Liver (tissue), 9 donors: ENCODE data around the gene MVB12A. TPM values are rescaled to one million over a fixed set of nuclear protein-coding genes. Genes with fewer than 3 reads are reported as not detected.
A peak's percentile ranks its signal among the peaks of the same experiment; 100 is the strongest.

Source experiments
- DNase-seq: peaks from one replicate; pipeline ENCODE4 v3.0.0-alpha.2; 2017; ENCODE audit warnings: low spot score
- H3K27ac ChIP-seq, 2 donors: one replicate each; pipeline ENCODE4 v1.7.0; 2013; ENCODE audit warnings: inconsistent platforms in 2 of 2, low read length in 2 of 2, control low read depth in 1 of 2, low read depth in 1 of 2, mild to moderate bottlenecking in 1 of 2
- H3K27me3 ChIP-seq, 4 donors: one replicate each; pipeline versions ENCODE4 v1.6.1 to v1.7.0; 2013; ENCODE audit warnings: low read length in 3 of 4, inconsistent platforms in 1 of 4, mild to moderate bottlenecking in 1 of 4, moderate library complexity in 1 of 4; ENCODE audit not compliant: control insufficient read depth in 4 of 4, insufficient read depth in 4 of 4
- H3K36me3 ChIP-seq, 4 donors: one replicate each; pipeline versions ENCODE4 v1.6.1 to v1.7.0; 2013; ENCODE audit warnings: low read length in 3 of 4, mild to moderate bottlenecking in 3 of 4, low read depth in 1 of 4, moderate library complexity in 1 of 4; ENCODE audit not compliant: control insufficient read depth in 4 of 4, insufficient read depth in 3 of 4
- H3K4me1 ChIP-seq, 4 donors: one replicate each; pipeline versions ENCODE4 v1.6.1 to v1.7.0; 2013; ENCODE audit warnings: low read length in 3 of 4, mild to moderate bottlenecking in 3 of 4, moderate library complexity in 1 of 4; ENCODE audit not compliant: control insufficient read depth in 4 of 4, insufficient read depth in 4 of 4
- H3K4me3 ChIP-seq, 3 donors: one replicate each; pipeline versions ENCODE4 v1.6.1 to v1.7.0; 2013; ENCODE audit warnings: low read length in 3 of 3, control low read depth in 1 of 3, low read depth in 1 of 3, mild to moderate bottlenecking in 1 of 3
- H3K9ac ChIP-seq, 2 donors: one replicate each; pipeline ENCODE4 v1.7.0; 2013; ENCODE audit warnings: low read length in 2 of 2, mild to moderate bottlenecking in 2 of 2, moderate library complexity in 2 of 2, control low read depth in 1 of 2, low read depth in 1 of 2
- H3K9me3 ChIP-seq, 4 donors: one replicate each; pipeline versions ENCODE4 v1.6.1 to v1.7.0; 2013; ENCODE audit warnings: low read length in 3 of 4; ENCODE audit not compliant: control insufficient read depth in 4 of 4
- ATF3 ChIP-seq: IDR thresholded peaks from 2 replicates; pipeline ENCODE4 v1.6.1; 2016; ENCODE audit warnings: antibody characterized with exemption
- EGR1 ChIP-seq, 2 donors: IDR thresholded peaks; 2 replicates each; pipeline ENCODE4 v1.6.1; 2016 to 2018; ENCODE audit warnings: antibody characterized with exemption in 2 of 2, low read depth in 2 of 2
- FOXA1 ChIP-seq: IDR thresholded peaks from 2 replicates; pipeline ENCODE4 v1.6.1; 2016; ENCODE audit warnings: antibody characterized with exemption
- FOXA2 ChIP-seq: IDR thresholded peaks from 2 replicates; pipeline ENCODE4 v1.6.1; 2016; ENCODE audit warnings: antibody characterized with exemption
- HNF4A ChIP-seq, 2 donors: conservative IDR thresholded peaks; 2 replicates each; pipeline ENCODE4 v1.6.1; 2016; ENCODE audit warnings: antibody characterized with exemption in 2 of 2, mild to moderate bottlenecking in 2 of 2
- JUND ChIP-seq, 2 donors: IDR thresholded peaks; 2 replicates each; pipeline ENCODE4 v1.6.1; 2016; ENCODE audit warnings: antibody characterized with exemption in 2 of 2
- NR2F2 ChIP-seq: IDR thresholded peaks from 2 replicates; pipeline ENCODE4 v1.6.1; 2016; ENCODE audit warnings: antibody characterized with exemption
- RAD21 ChIP-seq, 2 donors: IDR thresholded peaks; 2 replicates each; pipeline ENCODE4 v1.6.1; 2016; ENCODE audit warnings: antibody characterized with exemption in 2 of 2, mild to moderate bottlenecking in 2 of 2
- SP1 ChIP-seq: IDR thresholded peaks from 2 replicates; pipeline ENCODE4 v1.6.1; 2018; ENCODE audit warnings: antibody characterized with exemption, mild to moderate bottlenecking
- TAF1 ChIP-seq: conservative IDR thresholded peaks from 2 replicates; pipeline ENCODE4 v1.6.1; 2016; ENCODE audit warnings: antibody characterized with exemption, mild to moderate bottlenecking
- YY1 ChIP-seq: IDR thresholded peaks from 2 replicates; pipeline ENCODE4 v1.6.1; 2016; ENCODE audit warnings: antibody characterized with exemption, mild to moderate bottlenecking
- WGBS: extraction: QIAGEN DNeasy Blood & Tissue Kit; methylation state at CpG from one replicate; pipeline ENCODE4 v1.1.7; 2013; 5-methylcytosine and 5-hydroxymethylcytosine counted together
- polyA plus RNA-seq, 2 donors: library from polyadenylated mRNA; stranded (reverse) in 1 of 2; unstranded in 1 of 2; fragments of 200-250 nt in 1 of 2; fragments of >200 nt in 1 of 2; fragmentation: Nextera tagmentation in 1 of 2; extraction: Ambion mirVana in 1 of 2; gene quantifications; one replicate each; pipeline versions ENCODE4 v1.2.1 to v1.2.3, GENCODE V29; 2013 to 2015
- total RNA-seq, 2 donors: library from RNA; depleted of rRNA; stranded (reverse); fragments of >200 nt; gene quantifications; one replicate each; pipeline ENCODE4 v1.2.3, GENCODE V29; 2014
- TF ChIP-seq, protein P1 (sequence below): IDR thresholded peaks from 2 replicates; pipeline ENCODE4 v1.6.1; 2016; ENCODE audit warnings: antibody characterized with exemption
- TF ChIP-seq, protein P2 (sequence below): fragments of 150-350 bp; IDR thresholded peaks from 2 replicates; pipeline ENCODE4 v1.5.1; 2017; ENCODE audit warnings: improper control_type of control experiment, low read depth, low read length; ENCODE audit not compliant: missing input control
- donor health status: healthy.
- donor health status: healthy.
- donor health status: healthy.
- donor health status: healthy.
- donor health status: healthy.

The MVB12A gene
- total and polyA plus RNA-seq, 4 donors = 9.8 to 22.8 (median 15.8) TPM

DNA sequence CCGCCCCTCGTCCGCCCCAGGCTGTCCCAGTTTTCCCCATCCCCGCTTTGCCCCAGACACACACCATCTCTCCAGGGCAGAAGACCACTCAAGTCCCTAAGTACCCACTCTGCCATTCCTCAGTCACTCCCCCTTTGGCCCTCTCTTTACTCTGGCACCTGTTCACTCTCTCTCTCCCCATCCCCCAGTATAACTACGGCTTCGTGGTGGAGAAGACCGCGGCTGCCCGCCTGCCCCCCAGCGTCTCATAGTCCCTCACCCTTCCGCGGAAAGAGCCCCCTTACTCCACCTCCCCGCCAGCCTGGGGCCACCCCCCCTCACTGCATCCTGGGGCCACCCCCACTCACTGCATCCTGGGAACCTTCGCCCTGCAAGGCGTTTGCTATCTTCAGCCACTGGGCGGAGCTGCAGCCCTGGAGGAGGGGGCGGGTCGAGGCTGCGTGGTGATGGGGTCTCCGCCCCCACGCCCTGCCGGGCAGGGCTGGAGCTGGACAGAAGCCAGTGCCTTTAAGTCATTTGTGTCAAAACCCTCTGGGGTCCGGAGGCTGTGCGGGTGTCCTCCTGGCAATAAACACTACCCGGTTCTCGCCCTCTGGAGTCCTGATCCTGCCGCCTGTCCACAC lies 5.0 kb downstream of the MVB12A start:
- no peak for DNase-seq
- WGBS = 54% methylated on average over 27 of the region's 27 CpGs
- Histone ChIP-seq H3K9ac (no peak overlapping the region), H3K27me3 (no peaks in the 10 kb centered on the region), H3K4me3 (no peak overlapping the region), H3K27ac (no peak overlapping the region), H3K36me3 (peaks cover 0 to 2% (median 0%) of the 10 kb centered on the region in 4 donors), H3K9me3 (no peaks in the 10 kb centered on the region), H3K4me1 (peaks cover 0 to 6% (median 2%) of the 10 kb centered on the region in 4 donors)
- TF ChIP-seq HNF4A (conservative IDR thresholded peaks at IDR 0.05) = no peak
- TF ChIP-seq FOXA1 = no peak

DNA sequence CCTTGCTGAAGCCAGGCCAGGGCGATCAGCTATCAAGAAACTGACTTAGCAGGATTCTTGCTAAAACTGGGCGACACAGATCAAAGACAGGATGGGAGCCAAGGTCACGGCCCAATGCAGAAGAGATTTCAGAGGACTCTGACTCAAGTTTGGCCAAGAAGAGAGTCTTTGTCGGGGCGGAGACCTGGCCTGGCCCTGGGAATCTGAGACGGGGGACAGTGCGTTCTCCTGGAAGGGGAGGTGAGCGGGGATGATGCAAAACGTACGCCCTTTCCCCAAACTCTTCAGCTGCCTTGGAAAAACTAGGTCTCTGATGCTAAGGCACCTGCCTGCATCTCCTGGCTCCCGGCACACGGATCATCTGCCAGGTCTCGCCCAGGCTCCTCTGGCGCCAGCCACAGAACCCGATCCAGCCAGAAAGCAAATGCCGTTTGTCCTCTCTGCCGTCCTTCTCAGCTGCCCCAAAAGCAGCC lies 9.8 kb downstream of the MVB12A start:
- Histone ChIP-seq H3K4me3 (no peak overlapping the region), H3K27me3 (no peaks in the 10 kb centered on the region), H3K36me3 (no peaks in the 10 kb centered on the region), H3K9me3 (no peaks in the 10 kb centered on the region), H3K4me1 (no peaks in the 10 kb centered on the region), H3K27ac (no peak overlapping the region), H3K9ac (no peak overlapping the region)
- 77% methylated on average over 17 of the region's 17 CpGs for WGBS
- no peak for TF ChIP-seq YY1
- TF ChIP-seq FOXA2 = no peak
- TF ChIP-seq HNF4A (conservative IDR thresholded peaks at IDR 0.05) = no peak
- no peak for DNase-seq

DNA sequence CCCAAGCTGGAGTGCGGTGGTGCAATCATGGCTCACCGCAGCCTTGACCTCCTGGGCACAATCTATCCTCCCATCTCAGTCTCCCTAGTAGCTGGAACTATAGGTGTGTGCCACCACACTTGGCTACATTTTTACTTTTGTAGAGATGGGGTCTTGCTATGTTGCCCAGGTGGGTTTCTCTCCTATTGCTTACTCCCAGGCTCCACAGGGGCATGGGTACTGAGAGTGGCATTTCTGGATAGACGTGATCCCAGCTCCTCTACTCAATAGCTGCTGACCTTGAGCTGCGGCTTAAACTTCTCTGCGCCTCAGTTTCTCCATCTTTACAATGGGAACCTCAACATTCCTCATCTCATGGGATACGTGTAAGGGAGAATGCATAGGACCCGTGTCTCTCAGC lies 11.6 kb downstream of the MVB12A start:
- H3K36me3 ChIP-seq = no peaks in the 10 kb centered on the region
- H3K9me3 ChIP-seq = peaks cover 0 to 3% (median 0%) of the 10 kb centered on the region in 4 donors
- no peak overlapping the region for H3K4me3 ChIP-seq
- 94% methylated on average over 7 of the region's 7 CpGs for WGBS
- H3K27me3 ChIP-seq = no peaks in the 10 kb centered on the region
- no peak overlapping the region for H3K9ac ChIP-seq
- TF ChIP-seq EGR1 (IDR thresholded peaks at IDR 0.05; ENCODE audit: low read depth in 2 of 2) (no peak), RAD21 (IDR thresholded peaks at IDR 0.05) (no peak), SP1 (no peak), FOXA1 (no peak), ATF3 (no peak), NR2F2 (no peak), TAF1 (no peak)
- DNase-seq = no peak
- no peak overlapping the region for H3K27ac ChIP-seq
- no peaks in the 10 kb centered on the region for H3K4me1 ChIP-seq

DNA sequence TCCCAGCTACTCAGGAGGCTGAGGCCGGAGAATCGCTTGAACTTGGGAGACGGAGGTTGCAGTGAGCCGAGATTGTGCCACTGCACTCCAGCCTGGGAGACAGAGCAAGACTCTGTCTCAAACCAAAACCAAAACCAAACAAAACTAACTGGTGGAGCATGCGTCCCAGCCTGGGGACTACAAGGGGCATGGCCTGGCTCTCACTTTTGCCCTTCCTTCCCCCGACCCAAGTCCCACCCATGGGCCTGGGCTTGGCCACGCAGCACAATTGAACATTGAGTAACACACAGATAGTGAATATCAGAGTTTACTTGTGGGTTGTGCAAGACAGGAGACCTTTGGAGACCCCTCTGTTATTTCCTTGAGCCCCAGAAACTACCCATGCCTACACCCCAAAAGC lies 15.4 kb downstream of the MVB12A start:
- Histone ChIP-seq H3K27ac (no peak overlapping the region), H3K4me3 (no peak overlapping the region), H3K9ac (no peak overlapping the region), H3K36me3 (no peaks in the 10 kb centered on the region), H3K9me3 (peaks cover 0 to 3% (median 0%) of the 10 kb centered on the region in 4 donors), H3K4me1 (no peaks in the 10 kb centered on the region), H3K27me3 (no peaks in the 10 kb centered on the region)
- DNase-seq = no peak
- TF ChIP-seq FOXA2 = no peak
- no peak for TF ChIP-seq JUND (IDR thresholded peaks at IDR 0.05)
- TF ChIP-seq EGR1 (IDR thresholded peaks at IDR 0.05; ENCODE audit: low read depth in 2 of 2) = no peak
- TF ChIP-seq, protein P1, sequence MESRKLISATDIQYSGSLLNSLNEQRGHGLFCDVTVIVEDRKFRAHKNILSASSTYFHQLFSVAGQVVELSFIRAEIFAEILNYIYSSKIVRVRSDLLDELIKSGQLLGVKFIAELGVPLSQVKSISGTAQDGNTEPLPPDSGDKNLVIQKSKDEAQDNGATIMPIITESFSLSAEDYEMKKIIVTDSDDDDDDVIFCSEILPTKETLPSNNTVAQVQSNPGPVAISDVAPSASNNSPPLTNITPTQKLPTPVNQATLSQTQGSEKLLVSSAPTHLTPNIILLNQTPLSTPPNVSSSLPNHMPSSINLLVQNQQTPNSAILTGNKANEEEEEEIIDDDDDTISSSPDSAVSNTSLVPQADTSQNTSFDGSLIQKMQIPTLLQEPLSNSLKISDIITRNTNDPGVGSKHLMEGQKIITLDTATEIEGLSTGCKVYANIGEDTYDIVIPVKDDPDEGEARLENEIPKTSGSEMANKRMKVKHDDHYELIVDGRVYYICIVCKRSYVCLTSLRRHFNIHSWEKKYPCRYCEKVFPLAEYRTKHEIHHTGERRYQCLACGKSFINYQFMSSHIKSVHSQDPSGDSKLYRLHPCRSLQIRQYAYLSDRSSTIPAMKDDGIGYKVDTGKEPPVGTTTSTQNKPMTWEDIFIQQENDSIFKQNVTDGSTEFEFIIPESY = no peak
- TF ChIP-seq SP1 = no peak
- no peak for TF ChIP-seq TAF1
- TF ChIP-seq NR2F2 = peak; percentile 61
- TF ChIP-seq, protein P2, sequence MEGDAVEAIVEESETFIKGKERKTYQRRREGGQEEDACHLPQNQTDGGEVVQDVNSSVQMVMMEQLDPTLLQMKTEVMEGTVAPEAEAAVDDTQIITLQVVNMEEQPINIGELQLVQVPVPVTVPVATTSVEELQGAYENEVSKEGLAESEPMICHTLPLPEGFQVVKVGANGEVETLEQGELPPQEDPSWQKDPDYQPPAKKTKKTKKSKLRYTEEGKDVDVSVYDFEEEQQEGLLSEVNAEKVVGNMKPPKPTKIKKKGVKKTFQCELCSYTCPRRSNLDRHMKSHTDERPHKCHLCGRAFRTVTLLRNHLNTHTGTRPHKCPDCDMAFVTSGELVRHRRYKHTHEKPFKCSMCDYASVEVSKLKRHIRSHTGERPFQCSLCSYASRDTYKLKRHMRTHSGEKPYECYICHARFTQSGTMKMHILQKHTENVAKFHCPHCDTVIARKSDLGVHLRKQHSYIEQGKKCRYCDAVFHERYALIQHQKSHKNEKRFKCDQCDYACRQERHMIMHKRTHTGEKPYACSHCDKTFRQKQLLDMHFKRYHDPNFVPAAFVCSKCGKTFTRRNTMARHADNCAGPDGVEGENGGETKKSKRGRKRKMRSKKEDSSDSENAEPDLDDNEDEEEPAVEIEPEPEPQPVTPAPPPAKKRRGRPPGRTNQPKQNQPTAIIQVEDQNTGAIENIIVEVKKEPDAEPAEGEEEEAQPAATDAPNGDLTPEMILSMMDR = no peak
- 75% methylated on average over 7 of the region's 7 CpGs for WGBS
